Thyroid gland (tissue), 4 donors: ENCODE data around the gene OGDH. TPM values are rescaled to one million over a fixed set of nuclear protein-coding genes. Genes with fewer than 3 reads are reported as not detected.
A peak's percentile ranks its signal among the peaks of the same experiment; 100 is the strongest.

ENCODE experiments used
- DNase-seq, 2 donors: peaks; one replicate each; pipeline ENCODE4 v3.0.0-alpha.2; 2019
- H3K27ac ChIP-seq, 3 donors: fragments of 200-600 bp; sonication (generic); 1 replicate in 2 of 3; 2 replicates in 1 of 3; pipeline ENCODE4 v1.5.1; 2016 to 2019; ENCODE audit warnings: mild to moderate bottlenecking in 1 of 3, moderate library complexity in 1 of 3
- H3K27me3 ChIP-seq: fragments of 200-600 bp; sonication (generic); one replicate; pipeline ENCODE4 v1.5.1; 2019
- H3K36me3 ChIP-seq, 2 donors: fragments of 200-600 bp; sonication (generic); one replicate each; pipeline ENCODE4 v1.5.1; 2016 to 2019
- H3K4me1 ChIP-seq, 2 donors: fragments of 200-600 bp; sonication (generic); one replicate each; pipeline ENCODE4 v1.5.1; 2017 to 2019
- H3K4me3 ChIP-seq, 3 donors: fragments of 200-600 bp; sonication (generic); replicated peaks in 1 of 3; 1 replicate in 2 of 3; 2 replicates in 1 of 3; pipeline ENCODE4 v1.5.1; 2016; ENCODE audit warnings: mild to moderate bottlenecking in 1 of 3
- H3K9me3 ChIP-seq: fragments of 200-600 bp; sonication (generic); one replicate; pipeline ENCODE4 v1.5.1; 2017
- CTCF ChIP-seq, 6 experiments: fragments of 200-600 bp in 3 of 6; fragments of 450-650 bp in 3 of 6; sonication (generic) in 3 of 6; IDR thresholded peaks; one replicate each; pipeline ENCODE4 v1.5.1; 2016 to 2019; ENCODE audit warnings: antibody characterized with exemption in 6 of 6, mild to moderate bottlenecking in 2 of 6, inconsistent platforms in 1 of 6, moderate library complexity in 1 of 6
- POLR2A ChIP-seq, 2 donors: fragments of 450-650 bp; IDR thresholded peaks; one replicate each; pipeline ENCODE4 v1.6.1; 2017; ENCODE audit warnings: antibody characterized with exemption in 2 of 2, mild to moderate bottlenecking in 2 of 2, moderate library complexity in 1 of 2
- WGBS, 2 donors: methylation state at CpG; one replicate each; pipeline ENCODE4 v1.1.5; 2017; 5-methylcytosine and 5-hydroxymethylcytosine counted together
- intact Hi-C: fragments of 100-400 bp; cut with DNase I; formaldehyde crosslinking; loops from one replicate; pipeline ENCODE4 v1.15.1; 2023
- total RNA-seq, 4 donors: library from RNA; depleted of rRNA; stranded (reverse); fragments of >200 nt; gene quantifications; one replicate each; pipeline ENCODE4 v1.2.3, GENCODE V29; 2016

Gene OGDH
- total RNA-seq, 4 donors from 2014 or later, result 108 to 325 (median 201) TPM

GRCh38 chr7:44738876-44739665 lies 132.6 kb downstream of the OGDH start:
- Histone ChIP-seq H3K4me1 (no peaks in the 10 kb centered on the region), H3K27me3 (no peaks in the 10 kb centered on the region), H3K27ac (no peak overlapping the region), H3K4me3 (no peak overlapping the region), H3K9me3 (no peaks in the 10 kb centered on the region), H3K36me3 (no peaks in the 10 kb centered on the region)
- 94% methylated on average over 21 to 23 of the region's 23 CpGs for WGBS, 2 donors
- DNase-seq, result no peak
- no peak for TF ChIP-seq CTCF (IDR thresholded peaks at IDR 0.05)
- no peak for TF ChIP-seq POLR2A (IDR thresholded peaks at IDR 0.05)
- intact Hi-C loops, result no loop called here

GRCh38 chr7:44740055-44740454 lies 133.6 kb downstream of the OGDH start:
- Histone ChIP-seq H3K27me3 (no peaks in the 10 kb centered on the region), H3K36me3 (no peaks in the 10 kb centered on the region), H3K27ac (no peak overlapping the region), H3K4me3 (no peak overlapping the region), H3K9me3 (no peaks in the 10 kb centered on the region), H3K4me1 (no peaks in the 10 kb centered on the region)
- WGBS, 2 donors, result 79 to 97% methylated on average over 2 of the region's 2 CpGs
- DNase-seq, result no peak
- no peak for TF ChIP-seq CTCF (IDR thresholded peaks at IDR 0.05)
- TF ChIP-seq POLR2A (IDR thresholded peaks at IDR 0.05), result no peak
- intact Hi-C loops, result no loop called here

- peaks cover 0 to 4% of the 10 kb centered on the region in 2 donors for H3K4me1 ChIP-seq
- TF ChIP-seq CTCF (IDR thresholded peaks at IDR 0.05) (no peak), POLR2A (IDR thresholded peaks at IDR 0.05) (no peak)
- H3K9me3 ChIP-seq, result no peaks in the 10 kb centered on the region
- intact Hi-C loops, result no loop called here
- 45 to 80% methylated on average over 1 of the region's 1 CpG for WGBS, 2 donors
- H3K36me3 ChIP-seq, result no peaks in the 10 kb centered on the region
- no peak for DNase-seq
- no peak overlapping the region for H3K27ac ChIP-seq
- H3K4me3 ChIP-seq, result no peak overlapping the region
- H3K27me3 ChIP-seq, result no peaks in the 10 kb centered on the region
Observed at GRCh38 chr7:44743750-44744149, 137.3 kb downstream of the OGDH start.

- 5 to 6% methylated on average over 10 to 14 of the region's 92 CpGs for WGBS, 2 donors
- Histone ChIP-seq H3K36me3 (no peaks in the 10 kb centered on the region), H3K9me3 (no peaks in the 10 kb centered on the region), H3K27ac (peak within 1 kb of the TSS; percentile 95 to 98 (median 98)), H3K4me1 (peaks cover 12 to 30% of the 10 kb centered on the region in 2 donors), H3K4me3 (peak within 1 kb of the TSS; percentile 53 to 78 (median 78)), H3K27me3 (no peaks in the 10 kb centered on the region)
- TF ChIP-seq POLR2A (IDR thresholded peaks at IDR 0.05) (peak; percentile 13 to 85), CTCF (IDR thresholded peaks at IDR 0.05) (no peak)
- peak; percentile 93 for DNase-seq
- intact Hi-C loops, result loop anchor here (5.0 kb wide), 2 partner anchors 49 to 161 kb away; partner anchors contain the start of gene PPIA
Observed at GRCh38 chr7:44748045-44748947, 141.9 kb downstream of the OGDH start, which contains the start of gene ZMIZ2. ZMIZ2 (plus strand) TSS chr7:44748847; CDS start chr7:44756250, 7,403 bp downstream.
